Measurements from ENCODE around the gene TARS2. TPM values are rescaled to one million over a fixed set of nuclear protein-coding genes. Genes with fewer than 3 reads are reported as not detected.

The TARS2 gene
- total RNA-seq, 1 donor from 2014 or later, result 38.7 TPM

- no peak overlapping the region for H3K27ac Mint-ChIP-seq (ENCODE audit: unreplicated experiment)
- no peak for DNase-seq
Measured at GRCh38 chr1:150551784-150552127, 64.5 kb downstream of the TARS2 start.

GRCh38 chr1:150552128-150552910 is 65.1 kb downstream of the TARS2 start:
- Mint-ChIP-seq H3K27me3 (ENCODE audit: unreplicated experiment) (peaks cover 11% of the 10 kb centered on the region), H3K36me3 (ENCODE audit: unreplicated experiment) (no peaks in the 10 kb centered on the region), H3K4me1 (ENCODE audit: low read depth, unreplicated experiment) (peaks cover 3% of the 10 kb centered on the region), H3K4me3 (ENCODE audit: unreplicated experiment) (no peak overlapping the region), H3K9me3 (ENCODE audit: unreplicated experiment) (peaks cover 3% of the 10 kb centered on the region), H3K27ac (ENCODE audit: unreplicated experiment) (no peak overlapping the region)
- DNase-seq, result no peak
- TF ChIP-seq CTCF (IDR thresholded peaks at IDR 0.05; ENCODE audit: partially characterized antibody, unreplicated experiment), result no peak

More at GRCh38 chr1:150551784-150552127, 64.5 kb downstream of the TARS2 start:
- H3K9me3 Mint-ChIP-seq (ENCODE audit: unreplicated experiment), result peaks cover 3% of the 10 kb centered on the region
- no peak for TF ChIP-seq CTCF (IDR thresholded peaks at IDR 0.05; ENCODE audit: partially characterized antibody, unreplicated experiment)
- peaks cover 13% of the 10 kb centered on the region for H3K27me3 Mint-ChIP-seq (ENCODE audit: unreplicated experiment)
- H3K36me3 Mint-ChIP-seq (ENCODE audit: unreplicated experiment), result no peaks in the 10 kb centered on the region
- H3K4me1 Mint-ChIP-seq (ENCODE audit: low read depth, unreplicated experiment), result peaks cover 3% of the 10 kb centered on the region
- no peak overlapping the region for H3K4me3 Mint-ChIP-seq (ENCODE audit: unreplicated experiment)

GRCh38 chr1:150552911-150553289 is 65.7 kb downstream of the TARS2 start:
- H3K4me3 Mint-ChIP-seq (ENCODE audit: unreplicated experiment), result no peak overlapping the region
- peaks cover 3% of the 10 kb centered on the region for H3K4me1 Mint-ChIP-seq (ENCODE audit: low read depth, unreplicated experiment)
- H3K27ac Mint-ChIP-seq (ENCODE audit: unreplicated experiment), result no peak overlapping the region
- TF ChIP-seq CTCF (IDR thresholded peaks at IDR 0.05; ENCODE audit: partially characterized antibody, unreplicated experiment), result no peak
- peaks cover 3% of the 10 kb centered on the region for H3K9me3 Mint-ChIP-seq (ENCODE audit: unreplicated experiment)
- DNase-seq, result no peak
- H3K27me3 Mint-ChIP-seq (ENCODE audit: unreplicated experiment), result peaks cover 11% of the 10 kb centered on the region
- no peaks in the 10 kb centered on the region for H3K36me3 Mint-ChIP-seq (ENCODE audit: unreplicated experiment)

GRCh38 chr1:150553392-150554085 is 66.3 kb downstream of the TARS2 start:
- peaks cover 3% of the 10 kb centered on the region for H3K4me1 Mint-ChIP-seq (ENCODE audit: low read depth, unreplicated experiment)
- peak; percentile 16 for DNase-seq
- no peak overlapping the region for H3K27ac Mint-ChIP-seq (ENCODE audit: unreplicated experiment)
- no peak for TF ChIP-seq CTCF (IDR thresholded peaks at IDR 0.05; ENCODE audit: partially characterized antibody, unreplicated experiment)
- peaks cover 8% of the 10 kb centered on the region for H3K27me3 Mint-ChIP-seq (ENCODE audit: unreplicated experiment)
- H3K9me3 Mint-ChIP-seq (ENCODE audit: unreplicated experiment), result peaks cover under 1% of the 10 kb centered on the region
- H3K36me3 Mint-ChIP-seq (ENCODE audit: unreplicated experiment), result no peaks in the 10 kb centered on the region
- no peak overlapping the region for H3K4me3 Mint-ChIP-seq (ENCODE audit: unreplicated experiment)

GRCh38 chr1:150554086-150554452 is 66.8 kb downstream of the TARS2 start:
- no peak for DNase-seq
- no peak for TF ChIP-seq CTCF (IDR thresholded peaks at IDR 0.05; ENCODE audit: partially characterized antibody, unreplicated experiment)
- Mint-ChIP-seq H3K36me3 (ENCODE audit: unreplicated experiment) (no peaks in the 10 kb centered on the region), H3K27me3 (ENCODE audit: unreplicated experiment) (peaks cover 7% of the 10 kb centered on the region), H3K9me3 (ENCODE audit: unreplicated experiment) (no peaks in the 10 kb centered on the region), H3K4me1 (ENCODE audit: low read depth, unreplicated experiment) (peaks cover 3% of the 10 kb centered on the region), H3K27ac (ENCODE audit: unreplicated experiment) (no peak overlapping the region), H3K4me3 (ENCODE audit: unreplicated experiment) (no peak overlapping the region)

Data from glutamatergic neuron (in vitro differentiated cells).